Cortex of kidney (tissue), 1 donor: ENCODE results near the gene MTA1.

Source experiments
- DNase-seq: peaks from one replicate; lab custom pipeline; 2025; lab: John Stamatoyannopoulos, UW

MTA1 gene

GRCh38 chr14:105476831-105477659 lies 57.4 kb downstream of the MTA1 start:
- no peak for DNase-seq

GRCh38 chr14:105477660-105478397 lies 58.2 kb downstream of the MTA1 start:
- DNase-seq, result no peak

GRCh38 chr14:105478398-105479251 lies 59.0 kb downstream of the MTA1 start:
- DNase-seq, result no peak

GRCh38 chr14:105479431-105480158 lies 60.0 kb downstream of the MTA1 start:
- no peak for DNase-seq

- no peak for DNase-seq
Measured at GRCh38 chr14:105480199-105480746, 60.6 kb downstream of the MTA1 start.

- no peak for DNase-seq
Measured at GRCh38 chr14:105480807-105481801, 61.5 kb downstream of the MTA1 start.

GRCh38 chr14:105481886-105482457 lies 62.3 kb downstream of the MTA1 start:
- DNase-seq, result no peak

- DNase-seq, result no peak
Measured at GRCh38 chr14:105482486-105483110, 63.0 kb downstream of the MTA1 start.

GRCh38 chr14:105483300-105484068 lies 63.9 kb downstream of the MTA1 start:
- no peak for DNase-seq

GRCh38 chr14:105484069-105484996 lies 64.7 kb downstream of the MTA1 start:
- DNase-seq, result no peak

- DNase-seq, result no peak
Measured at GRCh38 chr14:105484997-105485393, 65.4 kb downstream of the MTA1 start.

GRCh38 chr14:105485739-105486162 lies 66.1 kb downstream of the MTA1 start:
- no peak for DNase-seq

- no peak for DNase-seq
Measured at GRCh38 chr14:105486163-105486973, 66.7 kb downstream of the MTA1 start, which contains the start of gene CRIP1. Gene CRIP1 (plus strand): TSS chr14:105486886. CDS start chr14:105487260, 374 bp downstream.

- DNase-seq, result no peak
Measured at GRCh38 chr14:105486974-105487448, 67.4 kb downstream of the MTA1 start.

GRCh38 chr14:105487449-105487985 lies 67.9 kb downstream of the MTA1 start:
- DNase-seq, result no peak
